Thymus (tissue), 11 donors: ENCODE data around the gene PCBP3. TPM values are rescaled to one million over a fixed set of nuclear protein-coding genes. Genes with fewer than 3 reads are reported as not detected.

Experiments
- DNase-seq, 9 donors: peaks; one replicate each; pipeline ENCODE4 v3.0.0-alpha.2; 2013; ENCODE audit warnings: low spot score in 9 of 9, low read depth in 6 of 9, missing footprints in 1 of 9
- H3K27ac ChIP-seq, 2 donors: one replicate each; pipeline ENCODE4 v1.5.1; 2013; ENCODE audit warnings: control low read depth in 1 of 2, low read depth in 1 of 2, low read length in 1 of 2, mild to moderate bottlenecking in 1 of 2, moderate library complexity in 1 of 2
- H3K27me3 ChIP-seq, 2 donors: one replicate each; pipeline ENCODE4 v1.5.1; 2013; ENCODE audit warnings: low read length in 1 of 2; ENCODE audit not compliant: control insufficient read depth in 2 of 2, insufficient read depth in 1 of 2
- H3K36me3 ChIP-seq, 2 donors: one replicate each; pipeline ENCODE4 v1.5.1; 2013; ENCODE audit warnings: low read length in 1 of 2, mild to moderate bottlenecking in 1 of 2, moderate library complexity in 1 of 2; ENCODE audit not compliant: control insufficient read depth in 2 of 2, insufficient read depth in 2 of 2
- H3K4me1 ChIP-seq, 2 donors: one replicate each; pipeline ENCODE4 v1.5.1; 2013; ENCODE audit warnings: low read length in 2 of 2; ENCODE audit not compliant: control insufficient read depth in 2 of 2, insufficient read depth in 2 of 2
- H3K4me3 ChIP-seq, 2 donors: one replicate each; pipeline ENCODE4 v1.5.1; 2013; ENCODE audit warnings: low read length in 2 of 2, control low read depth in 1 of 2, mild to moderate bottlenecking in 1 of 2
- H3K9me3 ChIP-seq, 2 donors: one replicate each; pipeline ENCODE4 v1.5.1; 2013; ENCODE audit warnings: low read length in 1 of 2, mild to moderate bottlenecking in 1 of 2; ENCODE audit not compliant: control insufficient read depth in 2 of 2, insufficient read depth in 1 of 2
- WGBS: extraction: QIAGEN DNeasy Blood & Tissue Kit; methylation state at CpG from one replicate; pipeline ENCODE4 v1.1.7; 2013; 5-methylcytosine and 5-hydroxymethylcytosine counted together
- polyA plus RNA-seq: library from polyadenylated mRNA; stranded (reverse); fragments of 200-250 nt; gene quantifications from one replicate; pipeline ENCODE4 v1.2.3, GENCODE V29; 2013
- total RNA-seq: library from RNA; stranded (reverse); fragments of 120-200 nt; gene quantifications from one replicate; pipeline ENCODE4 v1.2.4, GENCODE V29; 2013
- donor health status: healthy.

Gene PCBP3
- total and polyA plus RNA-seq, 2 donors: 12.8 to 44.9 TPM

DNA sequence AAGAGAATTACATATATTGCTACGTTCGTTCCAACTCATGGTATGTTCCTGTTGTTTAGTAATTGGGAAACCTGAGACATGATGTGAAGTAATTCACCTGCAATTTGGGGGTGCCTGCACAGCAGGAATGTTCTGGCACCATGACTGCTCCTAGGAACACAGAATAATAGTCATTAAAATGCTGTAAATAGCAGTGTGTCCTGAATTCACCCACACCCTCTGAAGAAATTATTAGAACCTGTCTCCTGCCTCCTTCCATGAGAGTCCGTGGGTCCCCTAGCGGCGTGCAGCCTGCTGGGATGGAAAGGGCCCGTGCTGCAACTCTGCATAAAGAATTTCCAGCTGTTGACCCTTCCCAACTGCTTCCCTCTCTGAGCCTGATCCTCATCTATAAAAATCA is 143.1 kb downstream of the PCBP3 start:
- Histone ChIP-seq H3K4me3 (no peak overlapping the region), H3K9me3 (no peaks in the 10 kb centered on the region), H3K27ac (no peak overlapping the region), H3K27me3 (no peaks in the 10 kb centered on the region), H3K4me1 (no peaks in the 10 kb centered on the region), H3K36me3 (peaks cover 0 to 7% of the 10 kb centered on the region in 2 donors)
- 92% methylated on average over 6 of the region's 6 CpGs for WGBS
- no peak for DNase-seq

DNA sequence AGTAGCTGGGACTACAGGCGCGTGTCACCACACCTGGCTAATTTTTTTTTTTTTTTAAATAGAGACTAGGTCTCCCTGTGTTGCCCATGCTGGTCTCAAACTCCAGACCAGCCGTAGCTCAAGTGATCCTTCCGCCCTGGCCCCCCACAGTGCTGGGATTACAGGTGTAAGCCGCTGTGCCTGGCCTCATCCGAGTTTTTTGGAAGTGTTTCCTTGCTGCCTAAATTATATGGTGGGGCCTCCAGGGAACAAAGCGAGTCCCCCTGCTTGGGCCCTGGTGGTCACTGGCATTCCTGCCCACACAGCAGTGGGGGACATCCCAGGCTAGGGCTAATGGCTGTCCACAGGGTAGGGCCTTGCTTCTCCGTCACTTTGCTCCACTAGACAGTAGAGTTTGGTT is 143.8 kb downstream of the PCBP3 start:
- Histone ChIP-seq H3K36me3 (peaks cover under 1 to 10% of the 10 kb centered on the region in 2 donors), H3K27ac (no peak overlapping the region), H3K27me3 (no peaks in the 10 kb centered on the region), H3K4me3 (no peak overlapping the region), H3K4me1 (no peaks in the 10 kb centered on the region), H3K9me3 (no peaks in the 10 kb centered on the region)
- DNase-seq: no peak
- 97% methylated on average over 8 of the region's 8 CpGs for WGBS

DNA sequence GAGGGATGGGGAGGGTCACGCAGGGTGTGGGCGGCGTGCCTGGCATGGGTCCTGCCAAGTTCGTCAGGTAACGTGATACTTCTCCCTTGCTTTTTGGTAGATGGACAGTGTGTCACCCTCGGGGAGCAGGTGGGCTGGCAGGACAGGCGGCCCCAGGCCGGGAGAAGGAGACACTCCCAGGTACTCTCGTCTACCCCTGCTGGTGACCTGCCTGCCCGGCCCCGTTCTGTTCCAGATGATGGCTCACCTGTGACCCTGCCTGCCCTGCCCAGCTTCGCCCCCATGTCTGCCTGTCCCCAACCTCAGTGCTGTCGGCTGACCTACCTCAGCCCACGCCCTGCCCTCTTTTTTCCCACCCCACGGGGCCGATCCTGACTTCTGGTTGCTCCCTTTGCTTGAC is 144.7 kb downstream of the PCBP3 start:
- no peak overlapping the region for H3K4me3 ChIP-seq
- 98% methylated on average over 16 of the region's 16 CpGs for WGBS
- peaks cover 8 to 13% of the 10 kb centered on the region in 2 donors for H3K36me3 ChIP-seq
- H3K27ac ChIP-seq: no peak overlapping the region
- H3K9me3 ChIP-seq: no peaks in the 10 kb centered on the region
- no peaks in the 10 kb centered on the region for H3K4me1 ChIP-seq
- no peak for DNase-seq
- H3K27me3 ChIP-seq: no peaks in the 10 kb centered on the region

DNA sequence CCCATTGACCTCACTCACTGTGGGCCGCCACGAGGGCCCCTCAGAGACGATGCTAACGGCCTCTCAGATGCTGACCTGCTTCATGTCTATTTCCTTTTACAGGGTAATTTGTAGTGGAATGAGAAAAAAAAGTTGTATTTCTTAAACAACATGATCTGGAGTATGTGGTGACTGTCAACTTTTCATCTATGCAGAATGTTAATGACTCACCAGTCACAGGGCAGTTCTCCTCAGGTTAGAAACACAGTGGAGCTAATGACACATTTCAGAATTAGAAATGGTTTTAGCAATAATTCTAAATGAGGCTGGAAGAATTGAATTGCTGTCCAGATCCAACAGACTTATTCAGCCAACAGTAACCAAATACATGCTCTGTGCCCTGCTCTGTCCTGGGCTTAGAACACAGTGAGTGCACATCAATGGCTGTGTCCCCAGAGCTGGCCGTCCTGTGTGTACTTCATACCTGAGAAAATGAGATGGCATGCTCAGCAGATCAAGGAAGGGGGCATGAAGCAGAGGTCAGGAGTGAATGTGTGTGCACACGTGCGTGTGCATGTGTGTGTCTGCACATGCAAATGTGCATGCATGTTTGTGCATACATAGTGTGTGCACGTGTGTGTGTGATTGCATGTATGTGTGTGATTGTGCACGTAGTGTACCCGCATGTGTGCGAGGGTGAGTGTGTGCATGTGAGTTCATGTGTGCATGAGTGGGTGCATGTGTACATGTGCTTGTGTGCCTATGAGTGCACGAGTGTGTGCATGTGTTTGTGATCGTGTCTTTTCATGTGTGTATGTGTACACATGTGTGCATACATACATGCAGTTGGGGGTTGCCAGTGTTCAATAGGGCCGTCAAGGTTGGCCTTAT is 145.3 kb downstream of the PCBP3 start:
- DNase-seq: no peak
- H3K4me1 ChIP-seq: no peaks in the 10 kb centered on the region
- peaks cover 8 to 13% of the 10 kb centered on the region in 2 donors for H3K36me3 ChIP-seq
- no peak overlapping the region for H3K27ac ChIP-seq
- no peaks in the 10 kb centered on the region for H3K27me3 ChIP-seq
- no peak overlapping the region for H3K4me3 ChIP-seq
- WGBS: 97% methylated on average over 14 of the region's 14 CpGs
- no peaks in the 10 kb centered on the region for H3K9me3 ChIP-seq

DNA sequence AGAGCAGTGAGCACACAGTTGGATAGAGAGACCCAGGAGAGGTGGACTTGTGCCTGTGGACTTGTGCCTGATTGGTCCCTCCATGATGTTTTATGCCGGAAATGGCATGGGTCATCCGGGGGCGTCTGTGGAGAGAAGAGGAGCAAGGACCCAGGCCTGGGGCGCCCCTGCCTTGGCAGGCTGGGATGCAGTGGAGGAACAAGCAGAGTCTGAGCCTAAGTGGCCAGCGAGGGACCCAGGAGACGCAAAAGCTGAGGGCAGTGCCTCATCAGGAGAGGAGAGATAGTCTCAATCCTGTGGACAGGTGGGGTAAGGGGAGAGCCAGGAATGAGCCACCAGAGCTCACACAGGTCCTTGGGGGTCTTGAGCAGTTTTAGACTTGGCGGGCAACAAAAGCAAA is 146.9 kb downstream of the PCBP3 start:
- H3K9me3 ChIP-seq: no peaks in the 10 kb centered on the region
- 98% methylated on average over 7 of the region's 7 CpGs for WGBS
- no peaks in the 10 kb centered on the region for H3K27me3 ChIP-seq
- no peak overlapping the region for H3K27ac ChIP-seq
- H3K4me3 ChIP-seq: no peak overlapping the region
- H3K36me3 ChIP-seq: peaks cover 8 to 13% of the 10 kb centered on the region in 2 donors
- H3K4me1 ChIP-seq: no peaks in the 10 kb centered on the region
- no peak for DNase-seq

DNA sequence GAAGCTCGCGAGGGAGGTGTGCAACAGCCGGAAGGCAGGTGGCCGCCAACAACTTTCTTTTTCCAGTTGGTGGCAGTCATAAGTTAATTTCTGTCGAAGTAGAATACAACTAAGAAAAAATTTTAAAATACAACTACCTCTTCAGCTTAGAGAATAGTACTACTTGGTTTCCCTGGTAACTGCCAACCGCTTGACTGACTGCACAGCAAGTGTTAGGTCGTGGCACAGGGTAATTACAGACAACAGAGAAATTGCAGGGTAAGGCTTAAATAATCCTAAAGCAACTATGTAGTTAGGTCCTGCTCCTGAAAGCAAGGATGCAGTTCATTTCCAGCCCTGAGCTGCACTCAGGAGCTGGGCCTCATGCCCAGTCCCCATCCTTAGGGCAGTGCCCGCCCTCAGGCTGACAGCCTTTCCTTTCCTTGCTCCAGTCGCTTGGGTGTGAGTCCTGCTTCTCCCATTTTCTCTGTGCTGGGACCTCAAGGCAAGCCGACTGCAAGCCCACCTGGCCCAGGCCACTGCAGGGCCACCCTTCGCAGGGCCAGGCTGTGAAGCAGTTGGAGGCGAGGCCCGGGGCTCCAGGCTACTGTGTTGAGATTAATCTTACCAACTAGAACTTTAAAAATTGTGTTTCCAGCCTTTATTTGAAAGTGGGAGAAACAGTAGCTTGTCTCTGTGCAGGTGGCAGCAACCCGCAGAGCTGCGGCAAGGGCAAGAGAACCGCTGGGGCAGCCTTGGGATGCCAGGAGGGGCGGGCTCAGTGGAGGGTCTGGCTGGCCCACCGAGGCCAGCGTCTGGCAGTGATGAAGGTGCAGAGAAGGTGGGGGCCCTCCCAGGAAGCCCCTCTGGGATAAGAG is 148.3 kb downstream of the PCBP3 start:
- Histone ChIP-seq H3K36me3 (peaks cover 8 to 13% of the 10 kb centered on the region in 2 donors), H3K4me3 (no peak overlapping the region), H3K27me3 (no peaks in the 10 kb centered on the region), H3K4me1 (no peaks in the 10 kb centered on the region), H3K27ac (no peak overlapping the region), H3K9me3 (no peaks in the 10 kb centered on the region)
- no peak for DNase-seq
- WGBS: 97% methylated on average over 19 of the region's 19 CpGs

DNA sequence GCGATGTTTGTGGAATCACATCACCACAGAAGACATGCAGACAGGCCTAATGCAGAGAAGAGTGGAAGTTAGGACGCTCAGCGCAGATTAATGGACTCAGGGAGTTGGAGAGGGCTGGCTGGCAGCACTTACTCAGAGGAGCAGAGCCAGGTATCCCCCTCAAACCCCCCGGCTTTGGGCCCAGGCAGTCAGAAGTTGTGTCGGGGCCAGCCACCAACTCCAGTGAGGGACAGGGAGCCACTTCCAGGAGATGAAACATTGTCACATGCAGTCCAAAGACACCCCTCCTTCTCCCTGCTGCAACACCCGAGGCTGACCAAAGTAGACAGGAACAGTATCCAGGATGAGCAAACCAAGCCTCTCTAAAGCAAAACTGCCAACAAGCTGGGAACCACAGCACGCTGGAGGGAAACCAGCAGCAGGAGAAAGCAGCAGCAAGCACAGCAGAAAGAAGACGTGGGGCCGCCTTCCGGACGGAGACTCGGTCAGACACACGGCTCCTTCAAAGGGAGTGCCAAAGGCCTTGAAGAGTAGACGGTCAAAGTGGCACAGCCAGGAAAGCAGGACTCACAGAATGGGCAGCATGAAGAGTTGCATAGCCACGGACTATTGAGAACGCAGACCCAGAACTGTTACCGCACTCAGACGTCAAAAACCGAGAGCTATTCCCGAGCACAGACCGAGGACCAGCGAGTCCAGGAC is 149.3 kb downstream of the PCBP3 start:
- DNase-seq: no peak
- H3K36me3 ChIP-seq: peaks cover 8 to 13% of the 10 kb centered on the region in 2 donors
- H3K27me3 ChIP-seq: no peaks in the 10 kb centered on the region
- 96% methylated on average over 22 of the region's 22 CpGs for WGBS
- no peak overlapping the region for H3K4me3 ChIP-seq
- no peak overlapping the region for H3K27ac ChIP-seq
- H3K4me1 ChIP-seq: no peaks in the 10 kb centered on the region
- H3K9me3 ChIP-seq: no peaks in the 10 kb centered on the region

DNA sequence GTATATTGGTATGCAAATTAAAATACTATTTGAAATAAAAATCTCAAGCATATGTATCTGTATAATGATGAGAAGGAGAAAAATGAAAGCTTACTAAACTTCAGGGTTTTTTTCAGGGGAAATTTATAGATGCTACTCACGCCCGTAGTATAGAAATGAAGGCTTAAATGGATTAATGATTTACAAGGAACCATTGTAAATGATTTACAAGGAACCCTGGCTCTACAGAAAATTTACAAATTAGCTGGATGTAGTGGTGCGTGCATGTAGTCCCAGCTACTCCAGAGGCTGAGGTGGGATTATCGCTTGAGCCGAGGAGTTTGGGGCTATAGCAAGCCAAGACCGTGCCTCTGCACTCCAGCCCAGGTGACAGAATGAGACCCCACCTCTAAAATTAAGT is 150.5 kb downstream of the PCBP3 start:
- DNase-seq: no peak
- Histone ChIP-seq H3K4me1 (no peaks in the 10 kb centered on the region), H3K9me3 (no peaks in the 10 kb centered on the region), H3K27me3 (no peaks in the 10 kb centered on the region), H3K27ac (no peak overlapping the region), H3K4me3 (no peak overlapping the region), H3K36me3 (peaks cover 8 to 10% of the 10 kb centered on the region in 2 donors)
- WGBS: 95% methylated on average over 6 of the region's 6 CpGs
